Stimulated activated memory B cell treated with anti-CD40 and anti-IgM and Interleukin-4, amounts not matched to agents 10 μg/mL and 1 μg/mL and 100 μg/mL, for 72 hours (primary cell): Measurements from ENCODE around the gene WASHC1.
"Not testable (repeated sequence)": the region's sequence is repeated elsewhere in the genome, so short reads cannot be mapped to it uniquely, and the experiment has no call there.

Source experiments
- ATAC-seq: fragments of 150-1000 bp; cut with Tn5 transposase; 2 replicates; pipeline ENCODE4 v1.10.0; 2021
- H3K27ac Mint-ChIP-seq: one replicate; pipeline ENCODE4 v1.8.0; 2022; ENCODE audit warnings: mild to moderate bottlenecking, mixed read lengths
- H3K27me3 Mint-ChIP-seq: one replicate; pipeline ENCODE4 v1.8.0; 2022; ENCODE audit warnings: mixed read lengths
- H3K36me3 Mint-ChIP-seq: one replicate; pipeline ENCODE4 v1.8.0; 2022; ENCODE audit warnings: mixed read lengths
- H3K4me1 Mint-ChIP-seq: one replicate; pipeline ENCODE4 v1.8.0; 2022; ENCODE audit warnings: mixed read lengths
- H3K4me3 Mint-ChIP-seq: one replicate; pipeline ENCODE4 v1.8.0; 2022; ENCODE audit warnings: mild to moderate bottlenecking, moderate library complexity, mixed read lengths
- H3K9me3 Mint-ChIP-seq: one replicate; pipeline ENCODE4 v1.8.0; 2022; ENCODE audit warnings: mixed read lengths

The WASHC1 gene

GRCh38 chr9:41819-42218 lies 12.6 kb upstream of the WASHC1 start:
- not testable (repeated sequence) for H3K27ac Mint-ChIP-seq, H3K9me3 Mint-ChIP-seq, H3K4me1 Mint-ChIP-seq, H3K4me3 Mint-ChIP-seq, H3K36me3 Mint-ChIP-seq, ATAC-seq
- H3K27me3 Mint-ChIP-seq = peaks cover 19% of the 10 kb centered on the region

GRCh38 chr9:41261-41676 lies 12.0 kb upstream of the WASHC1 start:
- not testable (repeated sequence) for ATAC-seq, H3K4me1 Mint-ChIP-seq, H3K27ac Mint-ChIP-seq, H3K36me3 Mint-ChIP-seq, H3K9me3 Mint-ChIP-seq, H3K4me3 Mint-ChIP-seq
- peaks cover 19% of the 10 kb centered on the region for H3K27me3 Mint-ChIP-seq

- not testable (repeated sequence) for H3K4me1 Mint-ChIP-seq, H3K9me3 Mint-ChIP-seq, H3K27me3 Mint-ChIP-seq, H3K4me3 Mint-ChIP-seq, H3K36me3 Mint-ChIP-seq, H3K27ac Mint-ChIP-seq, ATAC-seq
Measured at GRCh38 chr9:32308-32707, 3.1 kb upstream of the WASHC1 start.

- ATAC-seq, H3K4me3 Mint-ChIP-seq, H3K4me1 Mint-ChIP-seq, H3K36me3 Mint-ChIP-seq, H3K27ac Mint-ChIP-seq, H3K9me3 Mint-ChIP-seq, H3K27me3 Mint-ChIP-seq: not testable (repeated sequence)
Measured at GRCh38 chr9:28775-29174, 481 bp downstream of the WASHC1 start.

GRCh38 chr9:21621-22020 lies 7.6 kb downstream of the WASHC1 start:
- not testable (repeated sequence) for H3K4me1 Mint-ChIP-seq, H3K27ac Mint-ChIP-seq, H3K9me3 Mint-ChIP-seq, H3K36me3 Mint-ChIP-seq, H3K4me3 Mint-ChIP-seq, H3K27me3 Mint-ChIP-seq, ATAC-seq

- H3K27me3 Mint-ChIP-seq, ATAC-seq, H3K36me3 Mint-ChIP-seq, H3K4me3 Mint-ChIP-seq, H3K9me3 Mint-ChIP-seq, H3K27ac Mint-ChIP-seq, H3K4me1 Mint-ChIP-seq: not testable (repeated sequence)
Measured at GRCh38 chr9:16875-17274, 12.4 kb downstream of the WASHC1 start.

GRCh38 chr9:14129-14809 lies 15.0 kb downstream of the WASHC1 start:
- H3K4me1 Mint-ChIP-seq, H3K27ac Mint-ChIP-seq, H3K9me3 Mint-ChIP-seq, H3K4me3 Mint-ChIP-seq, ATAC-seq, H3K27me3 Mint-ChIP-seq, H3K36me3 Mint-ChIP-seq: not testable (repeated sequence)

- H3K36me3 Mint-ChIP-seq, H3K4me1 Mint-ChIP-seq, H3K27ac Mint-ChIP-seq, ATAC-seq, H3K9me3 Mint-ChIP-seq, H3K4me3 Mint-ChIP-seq, H3K27me3 Mint-ChIP-seq: not testable (repeated sequence)
Measured at GRCh38 chr9:11206-11605, 18.1 kb downstream of the WASHC1 start.

- H3K27me3 Mint-ChIP-seq, H3K27ac Mint-ChIP-seq: not testable (repeated sequence)
- ATAC-seq = peak; percentile 72
Measured at GRCh38 chr9:10653-11053, 18.6 kb downstream of the WASHC1 start.

GRCh38 chr9:10207-10606 lies 19.0 kb downstream of the WASHC1 start:
- not testable (repeated sequence) for H3K4me1 Mint-ChIP-seq, H3K9me3 Mint-ChIP-seq, H3K27ac Mint-ChIP-seq, ATAC-seq, H3K27me3 Mint-ChIP-seq, H3K36me3 Mint-ChIP-seq, H3K4me3 Mint-ChIP-seq

More at GRCh38 chr9:10653-11053, 18.6 kb downstream of the WASHC1 start:
- H3K4me1 Mint-ChIP-seq, H3K9me3 Mint-ChIP-seq, H3K4me3 Mint-ChIP-seq, H3K36me3 Mint-ChIP-seq: not testable (repeated sequence)
